Measurements from ENCODE around the gene CLEC20A.

The CLEC20A gene

DNA sequence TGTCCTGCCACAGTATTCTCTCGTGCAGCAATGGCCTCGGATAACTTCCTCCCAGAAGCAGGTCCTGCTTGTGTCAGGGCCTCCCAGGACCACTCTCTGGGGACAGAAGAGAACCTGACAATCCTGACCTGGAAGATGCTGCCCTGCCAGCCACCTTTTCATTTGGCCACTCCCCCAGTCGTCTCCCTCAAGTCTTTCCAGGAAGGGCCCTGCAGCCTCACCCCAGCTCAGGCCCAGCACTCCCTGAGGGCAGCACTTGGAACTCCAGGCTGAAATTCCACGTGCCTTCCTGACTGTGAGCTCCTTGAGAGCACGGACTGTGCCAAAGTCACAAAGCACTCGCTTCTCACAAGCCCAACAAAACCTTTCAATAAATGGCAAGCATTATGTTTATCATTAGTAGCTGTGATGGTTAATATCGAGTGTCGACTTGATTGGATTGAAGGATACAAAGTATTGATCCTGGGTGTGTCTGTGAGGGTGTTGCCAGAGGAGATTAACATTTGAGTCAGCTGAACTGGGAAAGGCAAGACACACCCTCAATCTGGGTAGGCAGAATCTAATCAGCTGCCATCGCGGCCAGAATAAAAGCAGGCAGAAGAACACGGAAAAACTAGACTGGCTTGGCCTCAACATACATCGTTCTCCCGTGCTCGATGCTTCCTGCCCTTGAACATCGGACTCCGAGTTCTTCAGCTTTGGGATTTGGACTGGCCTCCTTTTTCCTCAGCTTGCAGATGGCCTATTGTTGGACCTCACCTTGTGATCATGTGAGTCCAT, 2.3 kb upstream of the CLEC20A start:
- no peak for DNase-seq

DNA sequence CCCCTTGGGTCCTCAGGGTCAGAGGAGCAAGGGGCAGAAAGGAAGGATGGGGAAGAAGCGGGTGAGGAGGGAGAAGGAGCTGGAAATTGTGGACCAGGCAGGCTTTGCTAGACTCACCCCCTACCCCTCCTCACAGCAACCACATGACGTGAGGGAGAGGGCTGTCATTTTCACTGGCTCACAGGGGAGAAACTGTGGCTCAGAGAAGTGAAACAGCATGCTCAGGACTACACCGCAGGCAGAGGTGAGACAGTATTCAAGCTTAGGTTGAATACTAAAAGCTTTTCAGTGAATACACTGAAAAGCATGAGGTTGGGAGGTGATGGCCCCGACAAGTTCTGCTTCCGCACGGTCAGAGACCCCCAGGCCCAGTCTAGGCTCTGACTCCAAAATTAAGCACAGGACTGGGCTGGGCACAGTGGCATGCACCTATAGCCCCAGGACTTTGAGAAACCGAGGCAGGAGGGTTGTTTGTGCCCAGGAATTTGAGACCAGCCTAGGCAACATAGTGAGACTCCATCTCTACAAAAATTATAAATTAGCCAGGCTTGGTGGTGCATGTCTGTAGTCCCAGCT, 1.2 kb upstream of the CLEC20A start:
- DNase-seq, result no peak

DNA sequence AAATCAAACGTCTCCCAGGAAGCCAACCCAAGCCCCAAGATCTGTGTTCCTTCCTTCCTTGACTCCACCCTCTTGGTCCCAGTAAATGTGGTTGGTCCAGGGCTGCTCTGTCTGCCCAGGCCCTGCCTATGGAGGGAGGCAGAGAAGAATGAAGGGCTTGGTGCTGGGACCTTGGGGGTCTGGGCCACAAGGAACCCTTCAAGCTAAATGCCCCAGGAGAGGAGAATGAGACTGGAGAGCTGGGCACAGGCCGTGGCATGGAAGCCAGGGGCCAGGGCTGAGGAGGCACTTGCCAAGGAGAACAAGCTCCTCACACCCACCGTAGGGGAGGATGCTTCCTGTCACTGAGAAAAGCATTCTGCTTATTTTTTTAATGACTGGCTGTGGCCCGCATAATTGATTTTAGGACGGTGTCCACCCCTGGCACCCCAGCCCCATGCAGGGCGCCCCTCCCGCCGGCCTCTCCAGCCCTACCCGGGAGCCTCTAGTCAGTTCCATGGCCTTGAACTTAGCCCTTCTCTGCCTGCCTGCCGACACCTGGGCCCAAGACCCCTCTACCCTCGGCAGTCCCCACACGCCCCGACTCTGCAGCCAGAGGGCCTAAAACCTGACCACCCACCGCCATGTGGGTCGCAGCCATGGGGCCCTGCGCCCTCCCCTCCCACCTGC, 889 bp downstream of the CLEC20A start:
- DNase-seq, result no peak

DNA sequence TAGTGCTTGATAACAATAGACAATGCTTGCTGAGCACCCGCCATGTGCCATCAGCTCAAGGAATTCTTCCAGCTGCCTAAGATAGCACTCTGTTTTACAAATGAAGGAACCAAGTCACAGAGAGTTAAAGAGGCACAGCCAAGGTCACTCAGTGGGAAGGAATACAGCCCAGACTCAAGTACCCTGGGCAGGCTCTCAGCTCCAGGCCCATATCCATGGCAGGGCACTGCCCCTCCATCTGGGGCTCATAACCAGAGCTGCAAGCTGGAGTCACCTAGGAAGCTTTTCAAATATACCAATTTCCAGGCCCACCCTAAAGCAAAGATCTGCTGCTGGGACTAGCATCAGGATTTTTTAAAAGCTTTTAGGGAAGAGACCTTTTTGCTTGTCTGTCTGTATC, 1.6 kb downstream of the CLEC20A start:
- DNase-seq, result no peak

DNA sequence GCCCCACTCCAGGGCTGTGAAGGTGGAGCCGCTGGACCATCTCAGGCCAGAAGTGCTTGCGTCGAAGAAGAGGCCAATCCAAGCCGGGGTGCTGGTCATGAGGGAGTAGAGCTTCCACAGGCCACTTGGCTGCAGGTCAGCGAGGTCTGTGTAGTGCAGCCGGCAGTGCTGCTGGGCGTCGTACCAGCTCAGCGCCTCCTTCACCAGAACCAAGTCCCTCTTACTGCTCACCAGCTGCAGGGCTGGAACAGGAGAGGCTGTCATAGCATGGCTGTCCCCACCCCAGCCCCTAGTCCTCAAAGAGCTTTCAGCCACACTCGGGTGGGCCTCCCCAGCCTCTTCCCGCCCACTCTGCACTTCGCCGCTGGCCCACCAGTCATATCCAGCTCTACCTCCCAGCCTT, 2.2 kb downstream of the CLEC20A start:
- no peak for DNase-seq

DNA sequence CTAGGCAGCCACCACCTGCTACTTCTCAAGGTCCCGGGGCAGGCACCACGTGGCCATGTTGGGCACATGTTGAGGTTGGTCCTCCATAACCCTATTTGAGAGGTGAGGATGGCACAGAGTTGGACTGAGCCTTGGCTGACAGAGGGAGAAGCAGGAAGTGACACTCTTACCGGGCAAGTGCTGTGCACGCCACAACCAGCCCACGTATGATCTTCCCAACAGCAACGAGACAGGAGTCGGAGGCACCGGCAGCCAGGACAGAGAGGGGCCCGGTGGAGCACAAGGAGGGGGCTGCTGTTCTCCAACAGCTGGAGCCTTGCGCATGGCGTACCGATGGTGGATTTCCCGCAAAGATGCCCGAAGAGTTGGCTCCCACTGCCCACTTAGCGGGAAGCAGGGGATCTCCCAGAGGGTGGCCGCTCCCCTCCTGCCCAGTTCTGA, 3.4 kb downstream of the CLEC20A start:
- DNase-seq, result no peak

DNA sequence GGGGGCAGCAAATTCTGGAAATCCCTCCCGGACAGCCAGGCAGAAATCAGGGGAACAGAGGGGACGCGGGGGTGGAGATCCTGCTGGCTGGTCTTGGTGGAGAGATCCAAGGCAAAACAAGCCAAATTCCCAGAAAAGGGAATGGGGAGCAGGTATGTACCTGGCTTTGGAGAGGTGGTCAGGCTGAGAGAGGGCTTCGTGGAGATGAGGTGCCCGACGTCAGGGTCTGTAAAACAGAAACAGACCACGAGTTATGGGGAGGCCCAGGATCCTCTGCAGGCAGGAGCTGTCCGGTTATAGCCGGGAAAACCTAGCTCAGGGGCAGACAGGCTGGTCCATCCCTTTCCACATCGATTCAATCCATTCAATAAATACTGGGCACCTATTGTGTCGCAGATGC, 4.4 kb downstream of the CLEC20A start:
- DNase-seq, result no peak

DNA sequence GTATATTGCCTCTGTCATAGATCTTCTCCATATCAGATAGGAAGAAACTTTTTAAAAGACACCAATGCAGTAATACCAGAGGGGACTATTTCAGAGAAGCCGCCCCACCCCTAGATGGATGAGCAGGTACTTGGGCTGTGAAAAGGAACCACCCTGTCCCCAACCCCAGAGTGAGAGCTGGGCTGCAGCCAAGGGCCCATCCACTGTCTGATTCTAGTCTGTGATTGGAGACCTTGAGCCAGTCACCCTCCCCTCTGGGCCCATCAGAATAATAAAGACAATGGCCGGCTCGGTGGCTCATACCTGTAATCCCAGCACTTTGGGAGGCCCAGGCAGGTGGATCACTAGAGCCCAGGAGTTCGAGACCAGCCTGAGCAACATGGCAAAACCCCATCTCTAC, 5.0 kb downstream of the CLEC20A start:
- no peak for DNase-seq

DNA sequence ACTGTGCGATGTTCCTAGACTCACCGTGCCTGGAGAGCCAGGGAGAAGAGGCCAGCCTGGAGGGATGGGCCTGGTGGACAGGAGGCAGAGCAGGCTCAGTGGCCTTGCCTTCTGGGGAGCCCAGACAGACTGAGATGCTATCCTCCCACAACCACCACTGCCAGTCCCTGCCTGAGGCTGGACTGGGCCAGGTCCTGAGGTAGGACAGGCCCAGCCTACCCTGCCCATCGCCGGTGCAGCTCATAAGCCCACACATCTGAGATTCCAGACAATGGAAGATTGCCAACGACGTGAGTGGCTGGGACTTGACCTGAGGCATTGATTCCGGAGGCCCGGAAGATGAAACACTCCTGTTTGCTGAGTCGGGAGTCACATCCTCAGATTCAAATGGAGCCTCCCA, 5.8 kb downstream of the CLEC20A start:
- DNase-seq, result no peak

DNA sequence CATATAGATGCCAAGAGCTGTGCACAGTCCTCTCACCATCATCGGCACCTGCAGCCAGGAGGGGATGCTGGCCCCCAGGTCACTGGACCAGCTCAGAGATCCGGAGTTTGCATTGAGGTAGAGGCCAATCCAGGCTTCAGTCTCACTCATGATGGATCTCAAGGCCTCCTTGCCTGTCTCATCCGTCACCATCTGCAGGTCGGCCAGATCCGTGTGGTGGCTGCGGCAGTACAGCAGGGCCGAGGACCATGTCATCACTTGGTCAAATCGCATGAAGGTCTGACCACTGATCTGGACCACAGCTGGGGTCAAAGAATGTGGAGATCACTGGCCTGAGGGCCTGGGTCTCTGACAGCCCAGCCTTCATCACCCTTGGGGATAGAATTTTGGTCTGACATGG, 6.6 kb downstream of the CLEC20A start:
- no peak for DNase-seq

DNA sequence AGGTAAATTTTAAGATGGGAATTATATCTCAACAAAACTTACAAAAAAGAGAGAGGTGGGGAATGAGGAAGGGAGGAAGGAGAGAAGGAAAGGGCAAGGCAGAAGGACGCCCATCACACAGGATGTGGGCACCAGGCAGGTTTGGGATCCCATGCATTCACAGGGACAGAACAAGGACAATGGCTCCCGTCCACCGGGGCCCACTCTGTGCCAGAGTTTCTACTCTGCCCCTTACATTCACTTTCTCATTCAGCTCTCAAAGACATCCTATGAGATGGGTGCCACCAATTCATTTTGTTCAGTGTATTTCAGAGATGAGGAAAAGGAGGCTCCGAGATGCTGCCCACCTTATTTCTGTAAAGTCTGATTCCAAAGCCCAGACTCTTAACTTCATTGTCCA, 7.4 kb downstream of the CLEC20A start:
- no peak for DNase-seq

DNA sequence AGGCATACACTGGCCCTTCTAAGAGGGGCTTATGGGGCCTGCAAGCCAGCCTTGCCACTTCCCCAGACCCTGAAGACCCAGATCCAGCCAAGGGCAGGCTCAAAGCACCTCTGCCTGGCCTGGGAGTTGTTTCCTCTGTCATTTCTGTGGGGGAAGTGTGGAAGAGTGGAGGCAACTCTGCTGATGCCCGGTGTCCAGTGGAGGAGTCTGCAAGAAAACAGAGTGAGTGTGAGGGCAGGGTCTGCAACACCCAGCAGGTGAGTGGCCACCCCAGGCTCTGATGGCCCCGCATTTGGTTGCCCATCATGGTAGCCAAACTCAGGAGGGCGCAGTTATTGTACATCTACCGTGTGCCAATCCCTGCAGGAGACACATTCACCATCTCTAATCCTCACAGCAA, 8.4 kb downstream of the CLEC20A start:
- no peak for DNase-seq

DNA sequence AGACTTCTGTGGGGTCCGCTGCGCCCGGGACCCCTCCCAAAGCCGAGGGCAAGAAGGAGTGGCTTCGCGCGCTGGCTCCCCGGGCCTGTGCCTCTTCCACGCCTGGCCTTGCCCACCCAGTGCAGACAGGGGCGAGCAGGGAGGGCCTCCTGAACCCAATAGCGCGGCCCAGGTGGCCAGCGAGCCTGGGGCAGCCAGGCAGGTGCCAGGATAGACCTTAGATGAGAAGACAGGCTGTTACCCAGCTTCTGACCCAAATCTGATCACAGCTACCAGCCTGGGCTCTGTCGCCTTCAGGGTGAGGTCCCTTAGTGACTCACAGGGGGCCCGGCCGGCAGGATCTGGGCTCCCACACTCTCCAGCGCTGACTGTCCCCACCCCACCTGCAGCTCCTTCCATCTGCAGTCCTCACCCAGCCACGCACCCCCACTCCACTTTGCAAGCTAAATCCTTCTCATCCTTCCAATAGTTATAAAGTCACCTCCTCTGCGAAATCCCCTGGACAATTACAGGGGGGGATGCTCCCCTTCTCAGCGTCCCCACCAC, 9.6 kb downstream of the CLEC20A start:
- no peak for DNase-seq

DNA sequence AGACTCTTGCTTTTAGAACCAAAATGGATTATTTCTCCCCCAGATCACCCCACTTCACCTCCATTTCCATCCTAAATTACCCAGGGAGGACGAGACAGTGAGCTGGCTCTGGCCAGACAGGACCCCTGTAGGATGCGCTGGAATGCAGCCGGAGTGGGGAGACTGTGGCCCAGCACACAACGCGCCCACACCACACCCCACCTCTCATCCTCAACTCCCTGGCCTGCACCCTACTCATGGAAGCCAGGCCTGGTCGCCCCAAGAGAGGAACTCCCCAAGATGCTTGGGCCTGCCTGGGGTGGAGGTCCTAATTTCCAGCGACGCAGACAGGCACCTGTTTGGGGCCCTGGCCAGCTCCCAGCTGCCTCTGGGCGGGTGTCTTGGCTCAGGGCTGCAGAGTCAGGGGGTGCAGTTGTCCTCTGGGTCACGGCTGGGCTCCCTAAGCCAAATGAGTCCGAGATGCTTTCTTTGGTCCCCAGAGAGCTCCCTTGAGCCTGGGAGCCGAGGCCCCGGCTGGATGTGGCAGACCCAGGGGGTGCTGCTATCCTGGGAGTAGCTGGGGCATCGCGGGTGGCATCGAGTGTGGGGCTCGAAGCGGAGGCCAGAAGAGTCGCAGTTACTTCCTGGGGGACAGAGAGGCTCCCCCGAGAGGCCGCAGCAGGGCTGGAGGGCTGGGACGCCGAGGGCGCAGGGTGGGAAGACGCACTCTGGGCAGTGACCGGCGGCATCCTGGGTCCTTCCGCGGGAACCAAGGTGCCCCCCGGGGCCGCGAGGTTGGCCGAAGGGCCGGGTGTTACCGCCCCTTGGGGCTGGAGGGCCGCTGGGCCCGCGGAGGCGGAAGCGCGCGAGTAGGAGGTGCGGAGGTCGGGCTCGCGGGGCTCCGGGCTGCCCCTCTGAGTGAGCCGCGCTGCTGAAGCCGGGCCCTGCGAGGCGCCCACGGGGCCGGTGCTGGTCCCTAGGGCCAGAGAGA, 10.4 kb downstream of the CLEC20A start:
- DNase-seq, result no peak

DNA sequence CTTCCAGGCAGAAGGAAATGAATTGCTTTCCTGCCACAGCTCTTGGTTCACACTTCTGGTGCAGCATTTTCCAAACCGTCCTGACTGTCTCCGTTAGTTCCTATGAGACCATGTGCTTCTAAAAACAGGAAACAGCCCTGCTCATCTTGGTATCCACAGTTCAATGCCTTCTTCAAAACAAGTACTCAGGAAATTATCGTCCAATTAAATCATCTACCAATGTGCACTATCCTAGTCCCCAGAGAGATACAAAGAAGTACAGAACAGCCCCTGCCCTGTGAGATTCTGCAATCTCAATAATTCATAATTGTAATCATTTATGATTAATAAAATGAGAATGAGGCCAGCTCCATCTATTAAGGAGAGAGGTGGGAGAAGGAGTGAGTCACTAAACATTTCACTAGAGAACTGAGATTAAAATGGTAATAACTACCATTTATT, 11.2 kb downstream of the CLEC20A start:
- DNase-seq, result no peak

DNA sequence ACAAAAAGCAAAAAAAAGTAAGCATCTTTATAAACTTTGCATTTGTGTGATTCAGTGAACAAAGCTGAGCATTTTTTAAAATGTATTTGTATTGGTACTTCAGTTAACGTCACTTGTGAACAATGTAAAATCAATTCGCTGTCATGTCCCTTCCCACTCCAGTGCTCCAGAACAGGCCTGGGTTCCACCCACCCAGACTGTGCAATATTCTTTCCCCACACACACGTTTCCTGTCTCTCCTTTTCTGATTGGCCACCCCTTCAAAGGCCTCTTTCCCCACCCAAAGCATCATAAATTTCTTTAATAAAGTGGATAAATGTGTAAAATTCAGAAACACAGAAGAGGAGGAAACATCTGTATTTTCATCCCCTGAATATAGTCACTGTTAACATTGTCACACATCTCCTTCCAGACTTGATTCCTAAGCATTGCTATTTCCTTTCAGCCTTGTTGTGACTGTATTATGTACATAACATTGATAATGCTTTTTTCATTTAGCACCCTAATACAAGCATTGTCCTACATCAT, 12.0 kb downstream of the CLEC20A start:
- no peak for DNase-seq

DNA sequence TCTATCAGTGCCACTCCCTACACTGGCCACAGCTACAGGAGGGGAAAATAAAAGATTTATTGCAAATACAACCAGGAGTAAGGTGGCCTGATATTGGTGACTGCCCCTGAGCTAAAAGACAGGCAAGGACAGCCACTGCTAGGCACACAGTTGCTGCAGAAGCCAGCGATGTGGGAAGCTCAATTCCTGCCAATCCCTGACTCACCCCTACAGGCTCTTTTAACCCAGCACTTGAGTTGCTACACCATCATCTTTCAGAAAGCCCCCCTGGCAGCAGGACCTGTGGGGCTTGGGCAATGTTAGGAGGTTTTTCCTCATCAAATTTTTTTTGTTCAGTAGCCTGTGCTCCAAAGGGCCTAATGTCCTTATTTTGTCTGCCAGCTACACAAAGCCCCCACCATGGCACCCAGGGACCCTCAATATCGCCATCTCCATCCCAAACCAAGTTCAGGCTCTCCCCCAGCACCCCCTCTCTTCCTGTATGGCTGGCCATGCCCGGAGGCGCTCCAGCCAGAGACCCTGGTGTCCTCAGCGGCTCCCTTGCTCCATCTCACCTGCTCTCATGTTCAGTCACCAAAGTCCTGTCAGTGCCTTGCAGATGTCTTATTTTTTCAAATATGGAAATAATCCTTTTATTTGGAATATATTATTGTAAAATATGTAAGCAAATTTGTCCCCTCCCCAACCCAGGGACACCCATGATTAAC, 13.4 kb downstream of the CLEC20A start:
- no peak for DNase-seq

DNA sequence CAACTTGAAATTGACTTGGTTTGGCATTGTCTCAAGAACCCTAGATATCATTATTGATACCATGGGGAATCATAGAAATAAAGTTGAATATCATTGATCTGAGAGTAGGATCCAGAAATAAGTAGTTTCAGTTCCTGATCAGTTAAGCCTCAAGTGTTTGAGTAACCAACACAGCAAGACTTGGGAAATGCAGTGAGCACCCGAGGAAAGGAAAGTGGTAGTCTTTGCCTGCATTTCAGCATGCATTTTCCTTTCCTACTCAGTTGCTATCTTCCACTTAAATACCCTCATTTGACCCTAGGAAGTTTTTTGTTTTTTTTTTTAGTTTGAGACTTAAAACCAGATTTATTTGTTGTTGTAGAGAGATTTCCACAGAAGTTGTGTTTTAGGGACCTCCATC, 18.9 kb downstream of the CLEC20A start:
- no peak for DNase-seq

DNA sequence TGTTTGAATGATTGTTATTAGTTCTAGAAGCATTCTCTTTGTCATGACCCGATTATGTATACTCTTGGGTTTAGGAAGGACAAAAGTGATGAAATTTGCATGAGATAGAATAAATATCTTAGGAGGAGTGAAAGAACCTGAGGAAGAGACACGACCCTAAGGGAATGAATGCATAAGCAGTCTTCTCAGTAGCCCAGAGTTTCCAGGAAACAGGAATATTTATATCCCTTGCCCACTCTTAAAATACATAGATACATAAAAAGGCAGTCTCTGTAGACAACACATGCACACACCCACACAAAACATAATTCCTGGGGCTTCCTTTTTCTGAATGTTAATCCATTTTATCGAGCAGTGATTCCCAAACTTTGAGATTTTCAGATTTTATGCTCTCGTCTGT, 19.4 kb downstream of the CLEC20A start:
- DNase-seq, result no peak

DNA sequence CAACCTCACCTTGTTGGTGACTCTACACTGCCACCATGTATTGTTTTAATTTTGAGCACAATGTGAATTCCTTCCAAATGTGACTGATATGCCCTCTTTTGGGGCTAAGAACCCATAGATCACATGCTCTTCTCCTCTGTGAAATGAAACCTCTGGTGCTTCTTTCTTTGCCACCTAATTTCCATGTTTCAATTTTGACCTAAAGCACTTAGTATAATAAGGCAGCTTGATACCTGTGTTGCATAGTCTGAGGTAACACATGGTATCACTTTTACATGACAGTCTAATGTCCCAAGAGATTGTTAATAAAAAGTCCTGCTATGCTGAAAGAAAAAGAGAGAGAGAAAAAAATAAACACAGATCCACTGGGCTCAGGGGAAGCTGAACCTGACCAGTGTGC, 24.2 kb downstream of the CLEC20A start:
- DNase-seq, result no peak

DNA sequence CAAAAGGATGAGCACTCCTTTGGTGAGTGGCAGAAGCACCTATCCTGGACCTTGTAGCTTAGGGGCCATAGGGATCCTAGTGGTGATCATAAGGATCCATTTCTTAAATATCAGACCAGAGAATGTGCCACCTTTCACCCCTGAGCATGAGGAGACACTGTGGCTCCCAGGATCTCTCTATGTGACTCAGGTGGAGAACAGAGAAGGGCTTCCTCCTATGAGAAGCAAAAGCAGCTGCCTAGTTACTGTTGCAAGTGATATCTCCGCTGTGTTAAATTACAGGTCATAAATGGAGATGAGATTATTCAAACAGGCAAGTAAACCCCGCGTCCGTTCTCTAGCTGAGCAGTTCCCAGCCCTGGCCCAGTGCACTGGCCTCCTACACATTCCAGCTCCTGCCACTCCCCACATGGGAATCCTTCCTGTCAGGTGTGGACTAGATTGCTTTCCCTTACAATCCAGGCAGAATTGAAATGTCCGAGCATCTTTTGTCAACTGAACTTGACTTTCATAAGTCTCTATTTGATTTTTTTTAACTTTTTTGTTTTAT, 26.3 kb downstream of the CLEC20A start:
- no peak for DNase-seq

DNA sequence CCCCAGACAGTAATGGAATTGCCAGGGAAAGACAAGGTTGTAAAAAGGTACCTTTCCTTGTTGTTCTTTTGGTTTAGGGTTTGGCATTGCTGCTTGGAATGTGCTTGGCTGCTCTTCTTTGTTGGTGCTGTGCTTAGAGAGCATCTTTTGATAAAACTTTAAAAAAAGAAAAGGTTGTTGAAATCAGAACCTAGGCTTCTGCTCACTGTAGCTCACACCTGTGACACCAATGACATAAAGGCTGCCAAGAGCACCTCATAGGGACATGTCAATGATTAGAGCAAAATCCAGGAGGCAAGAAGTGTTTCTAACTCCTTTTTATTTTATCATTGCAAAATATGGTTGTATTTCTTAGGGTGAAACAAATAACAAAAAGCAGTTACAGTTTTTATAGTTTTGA, 28.9 kb downstream of the CLEC20A start:
- no peak for DNase-seq
